Mucosa of descending colon (tissue), 3 donors: Measurements from ENCODE around the gene SMG6. TPM values are rescaled to one million over a fixed set of nuclear protein-coding genes. Genes with fewer than 3 reads are reported as not detected.
A peak's percentile ranks its signal among the peaks of the same experiment; 100 is the strongest.

Experiments used
- ATAC-seq: fragments of 200-7000 bp; cut with Tn5 transposase; one replicate; pipeline ENCODE4 v1.9.1; 2020; ENCODE audit warnings: mild to moderate bottlenecking, moderate library complexity
- DNase-seq, 3 donors: peaks; one replicate each; pipeline ENCODE4 v3.0.0-alpha.2; 2020
- H3K36me3 ChIP-seq: fragments of 200-600 bp; one replicate; pipeline ENCODE4 v1.8.0; 2021; ENCODE audit warnings: low read depth, mild to moderate bottlenecking
- H3K4me1 ChIP-seq: fragments of 200-600 bp; one replicate; pipeline ENCODE4 v1.8.0; 2021; ENCODE audit warnings: low read depth, mild to moderate bottlenecking
- H3K4me3 ChIP-seq: fragments of 200-600 bp; one replicate; pipeline ENCODE4 v1.8.0; 2021; ENCODE audit warnings: mild to moderate bottlenecking
- H3K9me3 ChIP-seq: fragments of 200-600 bp; one replicate; pipeline ENCODE4 v1.8.0; 2021; ENCODE audit warnings: mild to moderate bottlenecking
- intact Hi-C, 2 donors: fragments of 100-400 bp; cut with DNase I in 1 of 2; cut with micrococcal nuclease in 1 of 2; formaldehyde crosslinking; loops; one replicate each; pipeline versions ENCODE4 v1.11.0 to v1.11.1; 2022; cut with DNase I, micrococcal nuclease
- total RNA-seq, 3 donors: library from RNA; stranded (reverse); fragmentation: NEBNext Ultra II Directional in 2 of 3; extraction: Animal tissue kit (Norgen Biotek cat#: 25700) in 2 of 3; gene quantifications; one replicate each; pipeline versions ENCODE4 v1.2.1 to v1.2.4, GENCODE V29; 2021 to 2023
- TF ChIP-seq, protein P1 (sequence below): fragments of 200-600 bp; IDR thresholded peaks from one replicate; pipeline ENCODE4 v1.8.0; 2022; ENCODE audit warnings: antibody characterized with exemption, mild to moderate bottlenecking
- donor health status: DM: no; HTN: no; CAD: no; lungs with moderate emphysema.
- donor health status: DM: no; HTN: no; CAD: no.
- donor health status: DM: no; HTN: yes; CAD: no.

The SMG6 gene
- total RNA-seq, 3 donors from 2014 or later: 25.9 to 41.6 (median 38.8) TPM

DNA sequence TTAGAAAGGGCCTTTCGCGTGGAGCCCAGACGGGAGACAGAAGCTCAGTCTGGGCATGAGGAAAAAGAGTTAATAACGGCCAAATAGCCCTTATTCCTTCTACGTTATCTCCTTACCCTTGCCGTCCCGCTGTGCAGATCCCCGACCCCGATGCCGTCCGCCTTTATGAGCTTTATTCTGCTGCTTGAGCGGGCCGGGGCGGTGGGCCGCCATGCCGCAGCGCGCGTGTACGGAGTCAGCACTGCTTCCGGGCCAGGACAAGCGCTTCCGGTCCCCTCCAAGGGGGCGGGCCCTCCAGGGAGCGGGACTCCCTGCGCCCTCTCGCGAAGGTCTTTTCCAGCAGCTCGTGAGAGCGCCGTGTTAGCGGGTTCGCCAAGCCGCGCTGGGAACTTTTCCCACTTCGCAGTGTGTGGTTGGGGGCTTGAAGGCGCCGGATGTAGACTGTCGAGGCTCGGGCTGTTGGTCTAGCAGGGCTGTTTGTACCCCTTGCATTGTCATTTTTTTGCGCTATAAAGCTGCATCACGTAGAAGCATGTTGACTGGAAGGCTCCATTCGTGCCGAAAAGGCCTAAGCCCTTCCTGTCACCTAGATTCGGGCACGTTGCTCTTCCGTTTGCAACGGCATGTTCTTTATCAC lies 32.7 kb upstream of the SMG6 start, which contains the start of gene TSR1:
TSS of gene TSR1 (minus strand) at position 243 of the 637 bp plus-strand sequence. CDS start at position 213, 30 bp downstream.
- TF ChIP-seq, protein P1, sequence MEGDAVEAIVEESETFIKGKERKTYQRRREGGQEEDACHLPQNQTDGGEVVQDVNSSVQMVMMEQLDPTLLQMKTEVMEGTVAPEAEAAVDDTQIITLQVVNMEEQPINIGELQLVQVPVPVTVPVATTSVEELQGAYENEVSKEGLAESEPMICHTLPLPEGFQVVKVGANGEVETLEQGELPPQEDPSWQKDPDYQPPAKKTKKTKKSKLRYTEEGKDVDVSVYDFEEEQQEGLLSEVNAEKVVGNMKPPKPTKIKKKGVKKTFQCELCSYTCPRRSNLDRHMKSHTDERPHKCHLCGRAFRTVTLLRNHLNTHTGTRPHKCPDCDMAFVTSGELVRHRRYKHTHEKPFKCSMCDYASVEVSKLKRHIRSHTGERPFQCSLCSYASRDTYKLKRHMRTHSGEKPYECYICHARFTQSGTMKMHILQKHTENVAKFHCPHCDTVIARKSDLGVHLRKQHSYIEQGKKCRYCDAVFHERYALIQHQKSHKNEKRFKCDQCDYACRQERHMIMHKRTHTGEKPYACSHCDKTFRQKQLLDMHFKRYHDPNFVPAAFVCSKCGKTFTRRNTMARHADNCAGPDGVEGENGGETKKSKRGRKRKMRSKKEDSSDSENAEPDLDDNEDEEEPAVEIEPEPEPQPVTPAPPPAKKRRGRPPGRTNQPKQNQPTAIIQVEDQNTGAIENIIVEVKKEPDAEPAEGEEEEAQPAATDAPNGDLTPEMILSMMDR: no peak
- H3K9me3 ChIP-seq: no peaks in the 10 kb centered on the region
- ATAC-seq: peak; percentile 96
- H3K4me3 ChIP-seq: peak within 1 kb of the TSS; percentile 78
- H3K36me3 ChIP-seq: peaks cover 4% of the 10 kb centered on the region
- peaks cover 7% of the 10 kb centered on the region for H3K4me1 ChIP-seq
- DNase-seq: peak; percentile 93 to 95 (median 93)
- intact Hi-C loops: no loop called here

- DNase-seq (peak in 2 of 3 donors; percentile 28 to 36), ATAC-seq (no peak)
- intact Hi-C loops: no loop called here
- TF ChIP-seq, protein P1: no peak
- H3K4me1 ChIP-seq: peaks cover 7% of the 10 kb centered on the region
- H3K4me3 ChIP-seq: peak overlapping the region; percentile 78
- peaks cover 4% of the 10 kb centered on the region for H3K36me3 ChIP-seq
- no peaks in the 10 kb centered on the region for H3K9me3 ChIP-seq
Measured at GRCh38 chr17:2335726-2336214, 32.2 kb upstream of the SMG6 start.

GRCh38 chr17:2331303-2331702 lies 27.7 kb upstream of the SMG6 start:
- H3K36me3 ChIP-seq: peaks cover 4% of the 10 kb centered on the region
- peaks cover 7% of the 10 kb centered on the region for H3K4me1 ChIP-seq
- TF ChIP-seq, protein P1: no peak
- DNase-seq: no peak
- no peaks in the 10 kb centered on the region for H3K9me3 ChIP-seq
- no peak overlapping the region for H3K4me3 ChIP-seq
- intact Hi-C loops: no loop called here
- ATAC-seq: no peak

GRCh38 chr17:2323629-2324314 lies 20.2 kb upstream of the SMG6 start:
- intact Hi-C loops: no loop called here
- Histone ChIP-seq H3K4me1 (no peaks in the 10 kb centered on the region), H3K4me3 (no peak overlapping the region), H3K36me3 (peaks cover 19% of the 10 kb centered on the region), H3K9me3 (no peaks in the 10 kb centered on the region)
- TF ChIP-seq, protein P1: no peak
- no peak for ATAC-seq
- DNase-seq: no peak

GRCh38 chr17:2321399-2321798 lies 17.8 kb upstream of the SMG6 start:
- peaks cover 19% of the 10 kb centered on the region for H3K36me3 ChIP-seq
- ATAC-seq: no peak
- H3K9me3 ChIP-seq: no peaks in the 10 kb centered on the region
- TF ChIP-seq, protein P1: no peak
- H3K4me3 ChIP-seq: no peak overlapping the region
- no peaks in the 10 kb centered on the region for H3K4me1 ChIP-seq
- DNase-seq: no peak
- intact Hi-C loops: no loop called here
